ENCODE data around the gene HOXC12.
A peak's percentile ranks its signal among the peaks of the same experiment; 100 is the strongest.

HOXC12 gene

DNA sequence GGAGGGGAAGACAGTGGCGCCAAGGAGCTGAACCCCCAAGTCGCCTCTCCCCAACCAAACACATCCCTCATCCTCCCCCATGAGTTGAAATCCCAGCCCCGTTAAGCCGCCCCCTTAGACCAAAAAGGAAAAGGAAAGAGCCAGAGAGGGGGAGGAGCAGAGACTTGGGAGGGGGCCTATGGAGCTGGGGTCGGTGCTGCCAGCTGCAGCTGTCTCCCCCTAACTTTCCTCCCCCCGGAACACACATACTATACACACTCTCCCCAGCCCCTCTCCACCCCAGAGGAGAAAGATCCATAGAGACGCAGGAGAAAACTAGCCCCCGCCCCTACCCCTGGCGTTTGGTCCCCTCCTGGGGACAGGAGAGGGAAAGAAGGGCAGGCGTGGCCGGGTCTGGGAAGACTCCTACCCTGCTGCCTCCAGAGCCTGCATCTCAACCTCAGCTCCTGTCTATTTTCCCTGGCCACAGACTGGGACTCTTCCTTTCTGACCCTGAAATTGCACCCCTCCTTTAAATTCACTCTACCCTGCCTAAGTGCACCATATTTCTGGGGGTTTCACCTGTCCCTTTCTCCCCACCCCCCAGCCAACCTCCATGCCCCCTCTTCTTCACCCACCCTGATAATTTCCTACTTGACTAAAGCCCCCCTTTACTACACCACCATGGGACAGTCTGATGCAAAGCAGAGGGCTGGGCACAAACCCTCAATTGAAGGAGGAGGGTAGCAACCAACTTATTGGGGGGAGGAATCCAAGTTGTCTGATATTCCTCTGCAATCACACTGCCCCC lies 43.6 kb downstream of the HOXC12 start:
- DNase-seq, result no peak

GRCh38 chr12:53998900-53999236 lies 44.2 kb downstream of the HOXC12 start:
- no peak for DNase-seq

- DNase-seq, result no peak
These were observed 44.9 kb downstream of the HOXC12 start for GRCh38 chr12:53999559-54000115.

GRCh38 chr12:54000116-54001114 lies 45.7 kb downstream of the HOXC12 start, which contains the start of gene HOXC9:
Gene HOXC9 (plus strand): TSS chr12:54000161. CDS start chr12:54000189, 28 bp downstream.
- no peak for DNase-seq

DNA sequence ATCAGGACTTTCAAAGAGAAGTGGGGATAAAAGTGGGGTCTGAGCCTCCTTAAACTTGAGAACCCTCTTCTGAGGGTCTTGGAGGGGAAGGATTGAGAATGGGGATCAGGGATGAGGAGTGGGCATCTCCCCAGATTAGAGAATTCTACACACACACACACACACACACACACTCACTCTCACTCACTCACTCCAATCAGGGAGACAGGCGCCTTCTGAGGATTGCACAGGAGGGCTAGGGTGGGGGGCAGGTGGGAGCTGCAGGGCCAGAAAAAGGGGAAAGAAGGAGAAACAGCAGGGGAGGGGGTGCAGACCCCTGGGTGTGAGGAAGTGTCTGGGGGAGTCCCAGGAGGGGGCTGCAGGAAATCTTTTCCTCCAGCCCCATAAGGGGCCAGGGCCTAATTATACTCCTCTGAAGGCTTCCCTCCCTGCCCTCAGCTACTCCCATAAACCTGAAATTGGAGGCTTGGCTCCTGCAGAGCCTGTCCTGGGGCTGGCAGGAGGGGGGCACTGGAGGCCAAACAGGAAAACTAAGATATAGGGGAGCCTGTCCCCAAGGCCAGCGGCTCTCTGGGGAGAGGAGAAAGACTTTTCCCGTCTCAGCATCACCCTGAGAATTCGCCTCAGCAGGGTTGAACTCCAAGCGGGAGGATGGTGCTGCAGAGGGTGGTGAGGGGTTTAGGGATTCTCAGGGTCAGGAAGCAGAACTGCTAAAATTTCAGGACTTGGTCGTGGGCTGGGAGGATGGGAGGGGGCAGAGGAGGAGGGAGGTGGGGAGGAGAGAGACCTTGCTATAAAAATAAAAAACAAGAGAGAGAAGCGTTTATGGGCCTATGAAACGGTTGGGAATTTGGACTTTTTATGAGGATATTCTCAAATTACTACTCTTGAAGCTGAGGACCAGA lies 46.8 kb downstream of the HOXC12 start:
- DNase-seq, result no peak

- peak in 2 of 3 donors; percentile 45 to 50 for DNase-seq
These were observed 47.7 kb downstream of the HOXC12 start for GRCh38 chr12:54002278-54002914.

DNA sequence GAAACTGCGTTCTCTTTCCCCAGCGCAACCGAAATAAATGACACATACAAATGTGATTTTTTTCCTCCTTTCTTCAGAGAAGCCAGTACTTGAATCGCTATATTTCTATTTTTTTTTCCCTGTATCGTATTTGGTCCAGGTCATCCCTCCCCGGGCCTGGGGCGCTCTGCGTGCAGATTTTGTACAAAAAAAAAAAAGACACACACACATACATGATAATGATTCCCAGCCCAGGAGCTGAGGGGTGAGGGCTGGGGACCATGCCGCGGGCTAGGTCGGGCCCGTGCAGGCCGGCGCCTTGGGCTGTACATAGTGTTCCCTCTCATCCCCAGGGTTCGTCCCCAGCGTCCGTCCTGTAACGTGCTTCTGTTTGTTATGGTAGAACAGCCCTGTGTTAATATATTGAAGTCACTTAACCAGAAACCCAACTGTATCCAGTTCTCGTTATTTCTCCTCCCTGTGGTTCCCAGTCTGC lies 48.2 kb downstream of the HOXC12 start:
- DNase-seq, result no peak

- DNase-seq, result no peak
These were observed 48.9 kb downstream of the HOXC12 start for GRCh38 chr12:54003625-54004024.

DNA sequence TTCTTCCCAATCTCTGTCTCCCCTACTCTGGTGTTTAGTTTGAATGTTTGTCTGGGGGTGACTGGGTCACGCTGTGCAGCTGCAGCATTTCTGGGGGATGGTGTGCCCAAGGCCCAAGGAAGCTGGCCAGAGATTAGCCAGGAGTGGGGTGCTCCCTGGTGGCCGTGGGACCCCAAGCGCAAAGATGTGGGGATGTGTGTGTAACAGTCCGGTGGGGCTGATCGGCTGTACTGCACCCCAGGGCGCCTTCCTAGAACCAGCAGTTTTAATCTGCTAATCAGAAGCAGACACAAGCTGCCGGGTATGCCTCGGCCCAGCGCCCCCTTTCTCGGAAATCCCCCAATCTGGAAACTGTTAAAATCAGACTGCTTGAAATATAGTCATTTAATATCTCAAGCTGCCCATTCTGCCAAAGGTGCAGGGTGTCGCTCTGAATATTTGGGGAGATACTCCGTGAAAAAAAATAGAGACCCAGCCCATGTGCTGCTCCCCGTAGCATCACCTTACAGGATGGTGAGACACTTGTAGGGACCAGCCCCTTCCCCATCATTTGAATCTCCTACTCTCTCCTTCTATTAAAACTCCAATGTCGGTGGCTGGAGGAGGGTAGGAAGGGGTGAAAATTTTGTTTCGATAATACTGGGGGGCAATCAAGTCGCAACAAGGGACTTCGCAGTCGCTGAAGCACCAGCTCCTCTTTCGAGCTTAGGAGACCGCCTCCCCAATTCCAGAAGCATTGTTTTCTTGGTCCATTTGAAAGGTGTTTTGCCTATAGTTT lies 49.5 kb downstream of the HOXC12 start:
- DNase-seq, result no peak

GRCh38 chr12:54004841-54005530 lies 50.3 kb downstream of the HOXC12 start:
- DNase-seq, result no peak

DNA sequence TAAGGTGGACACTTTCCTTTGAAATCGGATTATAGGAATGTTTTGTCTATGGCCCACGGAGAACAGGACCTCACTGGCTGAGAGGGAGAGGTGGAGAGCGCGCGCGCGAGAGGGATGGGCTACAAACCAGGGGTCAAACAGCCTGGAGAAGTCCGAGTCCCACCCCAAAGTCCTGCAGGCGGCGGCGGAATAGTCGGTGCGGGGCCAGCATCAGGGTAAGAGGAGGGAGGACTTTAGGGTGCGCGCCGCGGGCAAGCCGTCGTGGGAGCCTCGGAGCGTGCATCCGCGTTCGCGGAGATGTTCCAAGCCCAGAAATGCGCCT lies 50.8 kb downstream of the HOXC12 start:
- no peak for DNase-seq

- DNase-seq, result peak; percentile 85 to 93 (median 91)
These were observed 51.3 kb downstream of the HOXC12 start for GRCh38 chr12:54005853-54006558.

- no peak for DNase-seq
These were observed 52.0 kb downstream of the HOXC12 start for GRCh38 chr12:54006559-54007220.

GRCh38 chr12:54007538-54008259 lies 53.0 kb downstream of the HOXC12 start:
- DNase-seq, result no peak

DNA sequence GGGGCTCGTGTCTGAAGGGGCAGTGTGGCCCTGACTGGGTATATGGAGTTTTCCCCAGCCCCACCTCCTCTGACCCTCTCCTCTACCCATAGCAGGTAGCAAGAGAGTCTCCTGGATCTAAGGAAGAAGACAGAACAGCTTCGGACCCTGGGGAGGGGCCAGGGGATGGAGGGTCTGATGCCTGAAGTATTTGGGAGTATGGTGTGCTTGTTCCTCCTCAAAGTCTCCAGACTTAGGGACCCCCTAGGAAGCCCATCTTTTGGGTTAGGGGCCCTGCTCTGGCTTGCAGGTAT lies 53.5 kb downstream of the HOXC12 start:
- DNase-seq, result no peak

All from suppressor macrophage treated with lipopolysaccharide for 1 hour (primary cell).